Raji (cell line): ENCODE results near the gene MPO.

Experiments used
- POLR2A ChIP-seq: IDR thresholded peaks from 2 replicates; pipeline ENCODE4 v1.6.1; 2011; ENCODE audit warnings: low read depth, low read length, control low read depth; ENCODE audit not compliant: insufficient read depth

Gene MPO

GRCh38 chr17:58229881-58230280 lies 50.9 kb downstream of the MPO start:
- TF ChIP-seq POLR2A = no peak

GRCh38 chr17:58229384-58229783 lies 51.4 kb downstream of the MPO start:
- no peak for TF ChIP-seq POLR2A

- no peak for TF ChIP-seq POLR2A
These were observed 52.1 kb downstream of the MPO start for GRCh38 chr17:58228679-58229078.

- TF ChIP-seq POLR2A = no peak
These were observed 53.0 kb downstream of the MPO start for GRCh38 chr17:58227733-58228132.

GRCh38 chr17:58224315-58224714 lies 56.4 kb downstream of the MPO start:
- no peak for TF ChIP-seq POLR2A
